ENCODE results near the gene GBF1.

The GBF1 gene

GRCh38 chr10:102395400-102396316 is 150.3 kb downstream of the GBF1 start, which contains the start of gene NFKB2:
TSS of gene NFKB2 (plus strand) at chr10:102395705. CDS start at chr10:102395960, 255 bp downstream.
- DNase-seq (ENCODE audit: low spot score) = peak; percentile 91

- no peak for DNase-seq (ENCODE audit: low spot score)
Observed at GRCh38 chr10:102396317-102396650, 151.0 kb downstream of the GBF1 start.

- DNase-seq (ENCODE audit: low spot score) = no peak
Observed at GRCh38 chr10:102396730-102397151, 151.4 kb downstream of the GBF1 start.

- no peak for DNase-seq (ENCODE audit: low spot score)
Observed at GRCh38 chr10:102397222-102398171, 152.2 kb downstream of the GBF1 start.

GRCh38 chr10:102398172-102399020 is 153.1 kb downstream of the GBF1 start:
- no peak for DNase-seq (ENCODE audit: low spot score)

GRCh38 chr10:102399217-102400021 is 154.1 kb downstream of the GBF1 start:
- peak; percentile 92 for DNase-seq (ENCODE audit: low spot score)

GRCh38 chr10:102400076-102400475 is 154.7 kb downstream of the GBF1 start:
- no peak for DNase-seq (ENCODE audit: low spot score)

- DNase-seq (ENCODE audit: low spot score) = no peak
Observed at GRCh38 chr10:102400598-102401341, 155.4 kb downstream of the GBF1 start.

GRCh38 chr10:102401342-102401654 is 156.0 kb downstream of the GBF1 start:
- DNase-seq (ENCODE audit: low spot score) = no peak

- no peak for DNase-seq (ENCODE audit: low spot score)
Observed at GRCh38 chr10:102401735-102402511, 156.6 kb downstream of the GBF1 start.

GRCh38 chr10:102402512-102402896 is 157.2 kb downstream of the GBF1 start:
- no peak for DNase-seq (ENCODE audit: low spot score)

GRCh38 chr10:102403115-102403514 is 157.8 kb downstream of the GBF1 start:
- no peak for DNase-seq (ENCODE audit: low spot score)

GRCh38 chr10:102404361-102405107 is 159.2 kb downstream of the GBF1 start:
- DNase-seq (ENCODE audit: low spot score) = no peak

- DNase-seq (ENCODE audit: low spot score) = no peak
Observed at GRCh38 chr10:102405108-102405571, 159.8 kb downstream of the GBF1 start.

GRCh38 chr10:102405632-102406031 is 160.3 kb downstream of the GBF1 start:
- no peak for DNase-seq (ENCODE audit: low spot score)

- DNase-seq (ENCODE audit: low spot score) = no peak
Observed at GRCh38 chr10:102406815-102407214, 161.5 kb downstream of the GBF1 start.

GRCh38 chr10:102407425-102408130 is 162.2 kb downstream of the GBF1 start:
- DNase-seq (ENCODE audit: low spot score) = no peak

- no peak for DNase-seq (ENCODE audit: low spot score)
Observed at GRCh38 chr10:102408131-102408727, 162.9 kb downstream of the GBF1 start.
